Thyroid gland (tissue), 4 donors: Measurements from ENCODE around the gene ADARB2.

Source experiments
- CTCF ChIP-seq, 6 experiments: fragments of 200-600 bp in 3 of 6; fragments of 450-650 bp in 3 of 6; sonication (generic) in 3 of 6; IDR thresholded peaks; one replicate each; pipeline ENCODE4 v1.5.1; 2016 to 2019; ENCODE audit warnings: antibody characterized with exemption in 6 of 6, mild to moderate bottlenecking in 2 of 6, inconsistent platforms in 1 of 6, moderate library complexity in 1 of 6
- POLR2A ChIP-seq, 2 donors: fragments of 450-650 bp; IDR thresholded peaks; one replicate each; pipeline ENCODE4 v1.6.1; 2017; ENCODE audit warnings: antibody characterized with exemption in 2 of 2, mild to moderate bottlenecking in 2 of 2, moderate library complexity in 1 of 2

- TF ChIP-seq CTCF (IDR thresholded peaks at IDR 0.05) (no peak), POLR2A (IDR thresholded peaks at IDR 0.05) (no peak)
Observed at GRCh38 chr10:1504940-1505339, 232.4 kb downstream of the ADARB2 start.
